ENCODE measurements around the gene ADRB1.

DNA sequence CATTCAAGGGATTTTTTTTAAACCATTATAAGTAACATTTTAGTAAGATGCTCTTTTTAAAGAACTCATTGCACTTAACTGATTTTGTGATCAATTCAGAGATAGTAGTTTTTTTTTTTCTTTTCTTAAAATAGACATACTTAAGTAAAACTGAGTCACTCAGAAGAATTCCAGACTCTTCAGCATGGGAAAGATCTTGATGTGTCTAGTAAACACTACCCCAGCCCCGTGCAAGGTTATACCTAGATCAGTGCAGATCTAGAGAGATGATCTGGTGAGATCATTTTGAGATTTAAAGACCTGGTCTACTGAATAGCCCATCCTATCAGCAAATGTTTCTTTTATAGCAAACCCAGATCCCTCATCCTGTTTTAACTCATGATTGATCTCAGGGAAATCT, 8.6 kb downstream of the ADRB1 start:
- TF ChIP-seq, protein P1, sequence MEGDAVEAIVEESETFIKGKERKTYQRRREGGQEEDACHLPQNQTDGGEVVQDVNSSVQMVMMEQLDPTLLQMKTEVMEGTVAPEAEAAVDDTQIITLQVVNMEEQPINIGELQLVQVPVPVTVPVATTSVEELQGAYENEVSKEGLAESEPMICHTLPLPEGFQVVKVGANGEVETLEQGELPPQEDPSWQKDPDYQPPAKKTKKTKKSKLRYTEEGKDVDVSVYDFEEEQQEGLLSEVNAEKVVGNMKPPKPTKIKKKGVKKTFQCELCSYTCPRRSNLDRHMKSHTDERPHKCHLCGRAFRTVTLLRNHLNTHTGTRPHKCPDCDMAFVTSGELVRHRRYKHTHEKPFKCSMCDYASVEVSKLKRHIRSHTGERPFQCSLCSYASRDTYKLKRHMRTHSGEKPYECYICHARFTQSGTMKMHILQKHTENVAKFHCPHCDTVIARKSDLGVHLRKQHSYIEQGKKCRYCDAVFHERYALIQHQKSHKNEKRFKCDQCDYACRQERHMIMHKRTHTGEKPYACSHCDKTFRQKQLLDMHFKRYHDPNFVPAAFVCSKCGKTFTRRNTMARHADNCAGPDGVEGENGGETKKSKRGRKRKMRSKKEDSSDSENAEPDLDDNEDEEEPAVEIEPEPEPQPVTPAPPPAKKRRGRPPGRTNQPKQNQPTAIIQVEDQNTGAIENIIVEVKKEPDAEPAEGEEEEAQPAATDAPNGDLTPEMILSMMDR (IDR thresholded peaks at IDR 0.05), result no peak
- TF ChIP-seq POLR2A (IDR thresholded peaks at IDR 0.05), result no peak

Measured in Peyer's patch (tissue), 4 donors.